Measurements from ENCODE around the gene SPOP.

Gene SPOP

DNA sequence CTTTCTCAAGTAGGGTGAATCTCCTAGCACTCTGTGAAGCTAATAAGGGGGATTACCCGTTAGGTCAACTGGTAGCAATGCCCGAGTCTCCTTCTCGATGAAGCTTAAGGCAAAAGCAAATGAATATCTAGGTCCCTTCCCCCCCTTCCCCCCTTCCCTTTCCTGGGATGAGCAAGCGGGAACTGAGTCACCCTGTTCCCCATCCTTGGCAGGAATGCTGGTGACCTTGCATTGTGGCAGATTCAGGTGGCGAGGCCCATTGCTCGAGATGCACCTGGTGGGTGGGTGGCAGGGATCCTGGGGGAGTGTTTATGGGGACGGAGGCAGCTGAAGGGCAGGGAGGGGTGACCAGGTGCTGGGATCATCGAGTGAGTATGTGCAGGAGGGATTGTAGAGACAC is 95.1 kb downstream of the SPOP start:
- DNase-seq = no peak

DNA sequence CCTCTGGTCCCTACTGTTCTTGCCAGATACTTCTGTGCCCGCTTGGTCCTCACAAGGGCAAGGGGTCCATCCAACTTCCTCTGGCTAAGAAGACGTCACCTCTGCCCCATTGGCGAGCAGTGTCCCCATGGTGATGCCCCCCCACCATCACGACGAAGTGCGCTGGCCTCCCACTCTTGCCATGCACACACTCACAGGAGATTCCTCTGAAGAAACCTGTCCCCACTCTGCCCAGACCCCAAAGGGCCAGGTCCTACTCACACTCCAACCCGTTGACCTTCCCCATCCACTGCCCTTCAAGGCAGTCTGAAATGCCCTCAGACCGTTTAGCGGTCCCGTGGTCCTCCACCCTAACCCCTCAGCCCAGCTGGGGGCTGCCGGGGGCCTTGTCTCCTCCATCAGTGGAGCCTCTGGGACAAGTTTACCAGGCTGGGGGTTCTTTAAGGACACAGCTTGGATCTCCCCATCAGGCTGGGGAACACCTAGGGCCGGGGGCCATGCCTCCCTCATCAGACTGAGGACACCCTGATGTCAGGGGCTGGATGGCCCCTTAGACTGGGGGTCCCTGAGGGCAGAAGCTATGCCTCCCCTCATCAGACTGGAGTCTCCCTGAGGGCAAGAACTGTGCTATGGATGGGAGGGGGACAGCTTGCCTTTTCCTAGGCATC is 95.7 kb downstream of the SPOP start:
- no peak for DNase-seq

DNA sequence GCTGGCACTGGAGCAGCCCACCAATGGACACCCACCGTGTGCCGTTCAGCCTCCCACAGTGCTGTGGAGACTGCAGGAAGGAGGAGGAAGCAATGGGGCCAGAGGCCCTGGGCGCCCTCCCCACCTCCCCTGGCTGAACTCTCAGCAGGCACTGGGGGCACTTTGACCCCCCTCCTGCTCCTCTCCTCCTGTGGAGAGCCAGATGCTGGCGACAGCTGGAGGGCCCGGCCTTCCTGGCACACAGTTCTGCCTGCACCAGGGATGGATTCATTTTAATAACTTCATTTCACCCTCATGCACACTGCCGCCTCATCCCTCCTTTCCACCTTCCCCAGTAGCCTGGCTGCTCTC is 96.3 kb downstream of the SPOP start:
- no peak for DNase-seq

DNA sequence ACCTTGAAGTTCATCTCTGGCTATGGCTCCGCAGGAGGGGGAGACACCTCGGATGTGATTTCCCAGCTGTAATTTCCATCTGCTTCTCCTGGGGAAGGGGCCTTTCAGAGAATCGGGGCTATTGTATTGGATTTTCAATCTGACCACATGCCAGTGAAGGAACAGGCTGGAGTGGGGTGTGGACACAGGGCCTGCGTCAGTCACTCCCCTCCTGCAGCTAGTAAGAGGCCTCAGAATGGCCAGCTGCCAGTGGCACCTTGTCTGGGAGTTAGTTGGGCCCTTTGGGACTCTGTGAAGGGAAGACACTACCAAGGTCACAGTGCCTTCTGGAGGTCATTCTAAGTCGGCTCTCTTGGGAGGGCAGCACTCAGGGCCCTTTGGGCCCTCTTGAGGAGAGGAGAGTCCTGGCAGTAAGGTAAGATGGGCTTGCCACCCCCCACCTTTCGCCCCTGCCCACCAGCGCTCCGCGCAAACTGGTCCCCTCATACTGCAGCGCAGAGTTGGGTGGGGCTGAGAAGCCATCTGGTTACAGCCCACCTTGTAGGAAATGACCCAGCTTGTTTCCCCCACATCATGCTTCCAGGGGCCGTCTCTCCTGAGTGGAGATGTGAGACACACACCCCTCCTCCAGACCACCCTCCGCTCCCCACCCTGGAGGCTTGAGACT is 96.8 kb downstream of the SPOP start:
- DNase-seq = no peak

DNA sequence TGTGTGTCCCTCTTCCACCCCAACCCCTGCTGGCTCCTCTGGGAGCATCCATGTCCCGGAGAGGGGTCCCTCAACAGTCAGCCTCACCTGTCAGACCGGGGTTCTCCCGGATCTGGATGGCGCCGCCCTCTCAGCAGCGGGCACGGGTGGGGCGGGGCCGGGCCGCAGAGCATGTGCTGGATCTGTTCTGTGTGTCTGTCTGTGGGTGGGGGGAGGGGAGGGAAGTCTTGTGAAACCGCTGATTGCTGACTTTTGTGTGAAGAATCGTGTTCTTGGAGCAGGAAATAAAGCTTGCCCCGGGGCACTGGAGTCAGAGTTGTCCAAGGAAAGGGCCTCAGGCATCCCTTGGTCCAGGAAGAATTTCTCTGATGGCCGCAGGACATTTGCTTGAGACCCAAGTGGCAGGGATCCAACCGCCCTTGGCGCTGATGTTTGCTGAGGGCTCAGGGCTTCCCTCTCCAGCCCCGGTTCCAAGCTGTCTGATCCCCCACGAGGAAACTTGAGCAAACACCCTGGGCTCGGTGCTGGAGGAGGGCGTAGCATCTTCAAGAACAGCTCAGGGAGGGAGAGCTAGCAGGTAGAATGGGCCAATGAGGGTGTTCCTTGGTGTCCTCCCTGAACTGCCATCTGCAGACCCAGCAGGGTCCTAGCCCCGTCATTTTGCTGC is 97.7 kb downstream of the SPOP start:
- DNase-seq = no peak

DNA sequence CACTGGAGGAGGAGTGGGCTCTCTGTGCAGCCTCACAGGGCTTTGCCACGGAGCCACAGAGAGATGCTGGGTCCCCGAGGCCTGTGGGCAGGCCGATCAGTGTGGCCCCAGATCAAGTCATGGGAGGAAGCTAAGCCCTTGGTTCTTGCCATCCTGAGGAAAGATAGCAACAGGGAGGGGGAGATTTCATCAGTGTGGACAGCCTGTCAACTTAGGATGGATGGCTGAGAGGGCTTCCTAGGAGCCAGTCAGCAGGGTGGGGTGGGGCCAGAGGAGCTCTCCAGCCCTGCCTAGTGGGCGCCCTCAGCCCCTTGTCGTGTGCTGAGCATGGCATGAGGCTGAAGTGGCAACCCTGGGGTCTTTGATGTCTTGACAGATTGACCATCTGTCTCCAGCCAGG is 98.4 kb downstream of the SPOP start:
- no peak for DNase-seq

DNA sequence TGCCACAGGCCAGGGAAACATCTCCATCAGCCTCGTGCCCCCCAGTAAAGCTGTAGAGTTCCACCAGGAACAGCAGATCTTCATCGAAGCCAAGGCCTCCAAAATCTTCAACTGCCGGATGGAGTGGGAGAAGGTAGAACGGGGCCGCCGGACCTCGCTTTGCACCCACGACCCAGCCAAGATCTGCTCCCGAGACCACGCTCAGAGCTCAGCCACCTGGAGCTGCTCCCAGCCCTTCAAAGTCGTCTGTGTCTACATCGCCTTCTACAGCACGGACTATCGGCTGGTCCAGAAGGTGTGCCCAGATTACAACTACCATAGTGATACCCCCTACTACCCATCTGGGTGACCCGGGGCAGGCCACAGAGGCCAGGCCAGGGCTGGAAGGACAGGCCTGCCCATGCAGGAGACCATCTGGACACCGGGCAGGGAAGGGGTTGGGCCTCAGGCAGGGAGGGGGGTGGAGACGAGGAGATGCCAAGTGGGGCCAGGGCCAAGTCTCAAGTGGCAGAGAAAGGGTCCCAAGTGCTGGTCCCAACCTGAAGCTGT is 98.9 kb downstream of the SPOP start:
- no peak for DNase-seq

DNA sequence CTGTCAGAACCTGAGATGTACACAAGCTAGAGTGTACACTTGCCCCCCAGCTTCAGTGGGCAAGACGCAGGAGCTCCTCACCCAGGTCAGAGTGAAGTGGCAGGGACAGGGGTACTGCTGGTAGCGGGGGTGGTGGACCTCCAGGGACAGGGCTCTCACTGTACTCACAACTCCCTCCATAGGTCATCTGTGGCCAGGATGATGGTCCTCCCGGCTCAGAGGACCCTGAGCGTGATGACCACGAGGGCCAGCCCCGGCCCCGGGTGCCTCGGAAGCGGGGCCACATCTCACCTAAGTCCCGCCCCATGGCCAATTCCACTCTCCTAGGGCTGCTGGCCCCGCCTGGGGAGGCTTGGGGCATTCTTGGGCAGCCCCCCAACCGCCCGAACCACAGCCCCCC is 99.5 kb downstream of the SPOP start:
- no peak for DNase-seq

DNA sequence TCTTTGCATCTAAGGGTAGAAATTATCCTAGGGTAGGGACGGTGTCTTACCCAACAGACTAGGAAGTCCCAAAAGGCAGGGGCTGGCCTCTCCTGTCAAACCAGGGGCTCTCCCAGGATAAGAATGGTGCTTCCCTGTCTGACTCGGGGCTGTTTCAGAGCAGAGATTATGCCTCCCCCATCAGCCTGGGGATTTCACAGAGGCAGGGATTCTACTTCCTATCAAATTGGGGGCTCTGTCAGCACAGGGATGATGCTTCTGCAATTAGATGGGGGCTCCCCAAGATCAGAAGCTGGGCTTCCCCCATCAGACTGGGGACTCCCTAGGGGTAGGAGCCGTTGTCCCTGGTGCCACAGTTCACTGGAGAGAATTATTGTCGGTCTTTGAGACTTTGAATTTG is 99.9 kb downstream of the SPOP start:
- DNase-seq = no peak

DNA sequence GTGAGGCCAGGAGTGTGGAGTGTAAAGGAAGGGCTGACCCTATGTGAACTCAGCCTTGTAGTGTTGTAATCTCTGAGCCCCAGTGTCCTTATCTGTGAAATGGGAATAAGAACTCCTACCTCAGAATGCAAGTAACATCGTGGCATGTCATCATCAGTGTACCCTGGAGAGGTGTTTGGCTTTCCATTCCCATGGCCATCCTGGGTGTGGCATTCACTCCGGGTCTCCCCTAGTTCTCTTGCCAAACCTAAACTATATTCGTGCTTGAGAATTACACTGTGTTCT is 100.3 kb downstream of the SPOP start:
- no peak for DNase-seq

DNA sequence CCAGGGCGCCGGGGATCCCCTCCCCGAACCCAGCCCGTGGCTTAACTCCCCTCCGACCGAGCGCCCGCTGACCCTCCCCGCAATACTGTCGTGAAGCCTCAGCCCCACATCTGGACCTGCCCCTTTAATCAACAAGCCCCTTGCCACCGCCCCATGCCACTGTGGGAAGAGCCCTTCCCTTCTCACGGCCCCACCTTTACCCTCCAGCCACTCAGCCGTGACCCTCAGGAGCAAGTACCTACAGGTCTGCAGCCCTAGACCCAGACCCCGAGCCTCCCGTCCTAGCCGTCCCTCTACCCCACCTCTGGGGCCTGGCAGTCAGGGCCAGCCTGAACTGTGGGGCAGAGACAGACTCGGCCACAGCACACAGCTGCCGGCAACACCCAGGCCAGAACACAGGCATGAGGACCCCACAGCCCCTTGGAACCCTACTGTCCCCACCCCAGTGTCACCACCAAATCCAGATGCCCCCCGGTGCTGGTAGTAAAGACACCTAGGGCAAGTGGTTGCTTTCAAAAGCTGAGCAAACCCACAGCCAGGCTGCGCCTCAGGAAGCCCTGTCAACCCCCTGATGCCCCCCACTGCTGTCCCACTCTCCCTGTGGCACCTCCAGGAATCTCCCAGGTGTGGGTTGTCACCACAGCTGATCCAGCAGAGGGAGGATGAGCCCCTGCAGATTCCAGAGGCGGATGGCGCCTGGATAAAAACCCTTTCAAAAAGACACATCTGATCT is 100.8 kb downstream of the SPOP start:
- no peak for DNase-seq

DNA sequence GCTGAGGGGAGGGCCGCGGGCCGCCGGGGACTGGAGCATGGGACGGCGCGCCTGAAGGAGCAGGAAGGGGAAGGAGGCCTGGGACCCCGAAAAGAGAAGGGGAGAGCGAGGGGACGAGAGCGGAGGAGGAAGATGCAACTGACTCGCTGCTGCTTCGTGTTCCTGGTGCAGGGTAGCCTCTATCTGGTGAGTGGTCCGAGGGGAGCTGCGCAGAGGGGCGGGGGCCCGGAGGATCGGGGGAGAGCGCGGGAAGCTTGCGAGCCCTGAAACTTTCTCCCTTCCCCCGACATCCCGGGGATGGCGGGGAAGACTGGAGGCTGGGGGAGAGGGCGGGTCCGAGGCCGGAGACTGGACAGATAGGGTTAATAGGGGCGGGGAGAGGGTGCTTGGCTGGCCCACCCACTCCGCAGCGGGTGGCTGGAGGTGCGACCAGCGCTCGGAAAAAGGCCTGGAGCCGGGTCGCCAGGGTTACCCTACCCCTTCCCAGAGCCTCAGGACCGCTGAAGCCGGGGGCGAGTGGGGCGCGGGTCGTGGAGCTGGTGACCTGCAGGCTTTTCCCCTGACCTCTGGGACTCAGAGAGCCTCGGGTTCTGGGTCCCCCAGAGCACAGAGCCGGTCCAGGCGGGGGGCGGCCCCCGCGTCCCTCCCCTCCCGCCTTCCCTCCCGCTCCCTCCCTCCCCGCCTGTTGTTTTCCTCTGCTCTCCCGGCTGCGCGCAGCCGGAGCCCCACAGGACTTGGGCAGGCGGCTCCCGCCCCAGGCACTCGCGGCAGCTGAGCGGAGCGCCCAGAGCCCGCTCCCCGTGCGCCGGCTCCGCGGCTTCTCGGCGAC is 101.6 kb downstream of the SPOP start:
- DNase-seq = no peak

DNA sequence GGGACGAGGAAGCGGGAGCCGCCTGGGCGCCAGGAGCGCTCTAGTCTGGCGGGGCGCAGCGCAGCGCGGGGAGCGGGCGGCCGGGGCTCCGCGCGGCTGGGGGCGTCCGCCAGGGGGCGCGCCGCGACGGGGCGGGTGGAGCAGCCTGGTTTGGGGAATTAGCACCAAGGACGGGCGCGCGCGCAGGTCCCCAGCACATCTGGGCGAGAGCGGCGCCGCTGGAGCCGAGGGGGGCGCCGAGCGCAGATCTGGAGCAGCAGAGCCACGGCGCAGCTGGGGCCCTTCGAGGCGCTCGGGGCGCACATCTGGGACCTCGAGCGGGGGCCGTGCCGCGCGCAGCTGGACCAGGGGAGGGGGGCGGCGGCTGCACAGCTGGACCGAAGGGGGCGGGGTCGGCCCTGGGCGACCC is 102.2 kb downstream of the SPOP start, which contains the start of gene NXPH3:
Gene NXPH3, plus strand, starts transcription at position 193 of the 409 bp plus-strand sequence. CDS start 349 bp downstream, outside the sequence.
- DNase-seq = peak; percentile 47

DNA sequence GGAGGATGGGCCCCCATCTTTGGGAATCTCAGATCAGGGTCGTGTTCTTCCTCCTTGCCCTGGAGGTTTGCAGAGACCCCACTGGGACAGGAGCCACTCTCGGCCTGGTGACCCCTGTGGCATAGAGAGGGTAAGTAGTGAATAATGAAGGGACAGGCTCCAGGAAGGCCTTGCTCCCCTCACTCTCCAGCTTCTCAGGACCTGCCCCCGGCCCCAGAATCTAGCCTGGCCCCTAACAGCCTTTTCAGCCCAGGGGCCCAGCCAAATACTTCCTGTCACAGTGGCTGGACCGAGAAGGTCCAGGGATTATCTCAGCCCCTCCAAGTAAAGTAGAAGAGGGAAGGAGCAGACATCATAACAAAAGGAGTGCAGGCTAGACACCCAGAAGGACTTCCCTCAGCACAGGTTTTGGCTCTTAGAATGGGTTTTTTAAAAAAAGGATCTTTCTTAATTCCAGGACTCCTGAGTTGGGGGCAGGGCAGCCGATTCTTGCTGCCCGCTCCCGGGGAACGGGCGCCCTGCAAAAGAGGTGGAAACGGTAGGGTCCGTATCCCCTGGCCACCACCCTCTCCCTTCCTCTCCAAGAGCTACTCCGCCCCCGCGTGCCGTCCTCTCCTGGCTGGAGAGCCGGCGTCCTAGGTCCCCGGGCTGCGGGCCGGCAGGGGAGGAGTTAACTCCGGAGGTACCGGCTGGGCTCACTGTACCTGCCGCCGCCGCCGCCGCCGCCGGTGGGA is 102.8 kb downstream of the SPOP start:
- no peak for DNase-seq

DNA sequence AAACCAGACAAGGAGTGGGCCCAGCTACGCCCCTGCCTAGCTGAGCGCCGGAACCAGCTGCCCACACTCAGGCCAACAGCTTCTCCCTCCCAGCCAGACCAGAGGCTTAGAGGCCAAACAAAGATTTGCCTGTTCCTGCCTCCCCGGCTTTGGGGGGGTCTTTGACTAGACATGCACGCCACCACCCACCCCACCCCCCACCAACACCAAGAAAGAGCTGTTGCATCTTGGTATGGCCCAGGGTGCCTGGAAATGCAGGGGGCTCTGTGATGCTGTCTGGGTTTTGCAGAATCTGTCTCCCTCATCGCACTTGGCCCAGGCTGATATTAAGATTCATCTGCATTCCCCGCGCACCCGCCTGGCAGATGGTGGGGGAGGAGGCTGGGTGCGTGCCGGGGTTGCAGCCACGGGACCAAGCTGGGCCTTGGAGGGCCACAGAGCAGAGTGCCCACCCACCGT is 103.5 kb downstream of the SPOP start:
- no peak for DNase-seq

DNA sequence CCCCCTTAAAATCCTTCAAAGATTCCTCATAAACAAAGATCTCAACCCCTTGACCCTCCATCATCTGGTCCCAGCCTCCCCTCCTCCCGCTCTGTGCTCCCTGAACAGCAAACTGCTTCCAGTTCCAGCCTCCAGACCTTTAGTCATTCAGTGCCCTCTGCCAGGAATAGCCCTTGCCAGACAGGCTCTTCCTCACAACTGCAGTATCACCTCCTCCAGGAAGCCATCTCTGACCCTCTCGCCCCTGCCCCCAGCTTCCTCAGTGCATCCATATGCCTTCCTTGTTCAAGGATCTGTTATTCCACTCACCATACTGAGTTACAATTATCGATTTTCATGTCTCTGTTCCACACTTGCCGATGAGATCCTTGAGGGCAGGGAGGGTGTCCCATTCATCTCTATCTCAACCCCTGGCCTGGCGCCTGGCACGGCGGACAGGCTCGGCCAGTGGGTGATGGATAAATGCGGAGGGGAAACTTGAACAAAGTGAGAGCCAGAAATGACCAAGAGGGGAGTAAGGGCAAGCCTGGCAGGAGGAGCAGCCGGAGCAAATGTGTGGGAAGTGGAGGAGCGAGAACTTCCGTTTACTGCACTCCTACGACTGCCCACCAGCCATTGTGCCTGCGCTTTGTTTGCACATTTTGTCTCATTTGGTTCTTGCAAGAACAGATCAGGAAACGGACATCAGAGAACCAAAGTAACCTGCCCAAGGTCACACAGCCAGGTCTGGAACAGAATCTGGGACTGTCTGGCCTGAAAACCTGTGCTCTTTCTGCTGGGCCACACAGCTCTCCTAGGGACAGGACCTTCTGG is 104.2 kb downstream of the SPOP start:
- DNase-seq = no peak

DNA sequence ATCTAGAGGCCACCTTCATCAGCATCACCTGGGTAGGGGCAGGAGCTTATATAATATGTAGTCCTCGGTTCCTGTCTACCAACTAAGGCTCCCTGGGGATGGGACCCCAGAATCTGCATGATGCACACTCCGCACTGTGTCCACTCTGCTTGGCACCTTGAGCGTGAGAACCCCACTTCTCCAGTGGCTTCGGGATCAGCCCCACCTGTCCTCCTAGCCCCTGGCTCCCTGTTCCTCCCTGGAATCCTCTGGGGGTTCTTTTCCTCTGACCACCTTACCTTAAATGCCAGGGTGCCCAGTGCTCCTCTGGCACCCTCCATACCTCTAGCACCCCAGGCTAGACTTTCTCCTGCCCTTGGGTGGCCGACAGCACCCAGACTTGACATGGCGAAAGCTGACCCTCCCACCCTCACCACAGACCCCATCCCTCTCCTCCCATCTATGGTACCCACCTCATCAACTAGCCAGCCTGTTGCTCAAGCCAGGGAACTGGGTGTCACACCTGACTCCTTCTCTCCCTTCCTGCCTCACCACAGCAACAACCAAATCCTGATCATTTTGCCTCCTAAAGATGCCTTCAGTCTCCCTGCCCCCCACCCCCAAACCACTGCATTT is 105.0 kb downstream of the SPOP start:
- no peak for DNase-seq

DNA sequence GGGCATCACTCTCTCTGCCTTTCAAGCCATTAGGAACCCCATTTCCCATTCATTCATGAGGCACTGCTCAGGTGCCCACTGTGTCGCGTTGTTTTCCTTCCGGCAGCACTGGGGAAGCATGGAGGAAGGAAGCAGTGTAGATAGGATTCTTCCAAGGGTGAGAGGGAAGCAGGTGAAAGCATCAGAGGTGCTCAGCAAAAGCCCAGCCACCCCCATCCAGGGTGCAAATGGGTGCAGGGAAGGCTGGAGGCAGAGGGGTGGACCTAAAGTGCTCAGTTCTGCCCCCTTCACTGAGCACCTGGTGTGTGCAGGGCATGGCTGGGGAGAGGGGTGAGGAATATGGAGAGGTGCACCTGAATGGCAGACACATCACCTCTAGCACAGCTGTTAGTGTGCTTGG is 105.7 kb downstream of the SPOP start:
- DNase-seq = no peak

DNA sequence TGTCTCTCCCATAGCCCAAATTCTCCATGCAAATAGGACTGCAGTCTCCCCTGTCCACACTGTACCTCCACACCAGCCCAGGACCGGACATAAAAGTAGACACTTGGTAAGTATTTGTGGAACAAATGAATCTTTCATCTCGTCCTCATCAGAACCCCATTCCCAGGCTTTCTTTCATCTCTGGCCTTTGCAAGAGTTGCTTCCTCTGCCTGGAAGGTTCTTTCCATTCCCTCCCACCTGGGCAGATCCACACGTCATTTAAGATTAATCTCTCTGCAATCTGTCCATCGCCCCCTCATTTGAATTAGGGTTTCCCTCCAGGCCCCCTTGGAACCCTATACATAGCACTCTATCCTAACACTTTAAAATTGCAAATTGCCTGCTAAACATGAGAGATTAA is 106.1 kb downstream of the SPOP start:
- DNase-seq = no peak

DNA sequence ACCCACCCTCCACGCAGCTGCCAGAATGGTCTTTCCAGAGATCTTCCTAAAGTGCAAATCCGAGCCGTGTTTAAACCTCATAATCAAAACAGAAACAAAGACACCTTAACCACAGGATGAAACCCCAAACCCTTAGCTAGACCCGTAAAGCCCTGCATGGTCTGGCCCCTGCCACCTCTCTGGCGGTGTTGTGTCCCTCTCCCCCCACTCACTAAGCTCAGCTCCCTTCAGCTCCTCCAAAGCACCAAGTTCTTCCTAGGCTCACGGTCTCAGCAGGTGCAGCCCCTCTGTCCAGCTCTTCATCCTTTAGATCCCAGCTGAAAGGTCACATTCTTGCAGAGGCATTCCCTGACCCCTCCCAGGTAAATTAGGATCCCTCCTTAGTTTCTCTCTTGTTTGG is 106.6 kb downstream of the SPOP start:
- DNase-seq = no peak
